Thyroid gland (tissue), 4 donors: ENCODE results near the gene SNX3.

Source experiments
- CTCF ChIP-seq, 6 experiments: fragments of 200-600 bp in 3 of 6; fragments of 450-650 bp in 3 of 6; sonication (generic) in 3 of 6; IDR thresholded peaks; one replicate each; pipeline ENCODE4 v1.5.1; 2016 to 2019; ENCODE audit warnings: antibody characterized with exemption in 6 of 6, mild to moderate bottlenecking in 2 of 6, inconsistent platforms in 1 of 6, moderate library complexity in 1 of 6
- POLR2A ChIP-seq, 2 donors: fragments of 450-650 bp; IDR thresholded peaks; one replicate each; pipeline ENCODE4 v1.6.1; 2017; ENCODE audit warnings: antibody characterized with exemption in 2 of 2, mild to moderate bottlenecking in 2 of 2, moderate library complexity in 1 of 2

- TF ChIP-seq CTCF (IDR thresholded peaks at IDR 0.05) = no peak
- no peak for TF ChIP-seq POLR2A (IDR thresholded peaks at IDR 0.05)
These were observed 74.6 kb downstream of the SNX3 start for GRCh38 chr6:108186226-108186625.
